NCI-H82 treated with DMSO at 0.1 percent for 48 hours (cell line): ENCODE data around the gene DCTN2.
"Not testable (repeated sequence)": the region's sequence is repeated elsewhere in the genome, so short reads cannot be mapped to it uniquely, and the experiment has no call there.

Experiments used
- DNase-seq: peaks from one replicate; lab custom pipeline; 2025; ENCODE audit not compliant: unreplicated experiment; lab: John Stamatoyannopoulos, UW

Gene DCTN2

GRCh38 chr12:57546438-57547287 lies at the start of gene DCTN2:
Gene DCTN2, minus strand, starts transcription at chr12:57547192. Its CDS starts 129 bp downstream, at chr12:57547063.
- DNase-seq, result peak; percentile 98

DNA sequence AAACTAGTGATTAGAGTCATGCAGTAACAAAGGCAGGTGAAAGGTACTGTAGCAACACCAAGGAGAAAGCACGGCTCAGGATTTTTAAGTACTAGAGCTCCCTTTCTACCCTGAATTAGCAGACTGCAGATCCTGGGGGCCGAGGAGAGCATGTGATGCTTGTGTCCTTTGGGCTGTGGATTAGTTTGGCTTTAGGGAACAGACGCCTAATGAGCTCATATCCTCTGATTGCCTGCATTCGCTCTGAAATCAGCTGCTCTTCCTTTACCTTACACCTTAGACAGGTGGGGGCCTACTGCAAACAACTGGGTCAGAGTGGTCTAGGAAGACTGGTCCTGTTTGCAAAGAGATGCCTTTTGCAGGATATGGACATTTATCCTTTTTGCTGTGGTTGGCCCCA lies 46.2 kb upstream of the DCTN2 start:
- peak; percentile 69 for DNase-seq

DNA sequence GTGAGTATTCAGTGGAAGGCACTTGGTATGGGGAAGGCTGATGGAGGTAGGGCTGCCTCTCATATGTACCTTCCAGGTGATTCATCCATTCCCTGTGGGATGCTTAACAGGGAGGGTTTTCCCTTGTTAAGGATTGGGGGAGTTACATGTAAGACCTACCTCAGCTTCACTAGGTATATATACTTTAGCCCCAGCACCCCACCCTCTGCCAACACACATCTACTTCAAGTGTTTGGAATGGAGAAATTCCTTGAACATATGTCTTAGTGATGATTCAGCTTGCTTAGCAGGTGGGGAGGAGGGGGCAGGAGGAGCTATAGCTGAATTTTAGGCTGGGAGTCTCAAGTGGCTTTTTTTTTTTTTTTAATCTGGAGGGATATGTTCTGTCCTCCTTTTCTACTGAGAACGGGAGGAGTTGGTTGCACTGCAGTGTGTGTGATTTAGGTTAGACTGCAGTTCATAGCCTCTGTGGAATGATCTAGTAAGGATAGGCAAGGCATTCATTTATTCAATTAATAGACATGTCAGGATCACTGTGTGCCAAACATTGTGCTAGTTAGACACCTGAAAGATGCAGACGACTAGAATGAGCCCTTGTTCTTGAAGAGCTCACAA lies 45.7 kb upstream of the DCTN2 start:
- no peak for DNase-seq

GRCh38 chr12:57591782-57592325 lies 44.9 kb upstream of the DCTN2 start:
- DNase-seq, result no peak

DNA sequence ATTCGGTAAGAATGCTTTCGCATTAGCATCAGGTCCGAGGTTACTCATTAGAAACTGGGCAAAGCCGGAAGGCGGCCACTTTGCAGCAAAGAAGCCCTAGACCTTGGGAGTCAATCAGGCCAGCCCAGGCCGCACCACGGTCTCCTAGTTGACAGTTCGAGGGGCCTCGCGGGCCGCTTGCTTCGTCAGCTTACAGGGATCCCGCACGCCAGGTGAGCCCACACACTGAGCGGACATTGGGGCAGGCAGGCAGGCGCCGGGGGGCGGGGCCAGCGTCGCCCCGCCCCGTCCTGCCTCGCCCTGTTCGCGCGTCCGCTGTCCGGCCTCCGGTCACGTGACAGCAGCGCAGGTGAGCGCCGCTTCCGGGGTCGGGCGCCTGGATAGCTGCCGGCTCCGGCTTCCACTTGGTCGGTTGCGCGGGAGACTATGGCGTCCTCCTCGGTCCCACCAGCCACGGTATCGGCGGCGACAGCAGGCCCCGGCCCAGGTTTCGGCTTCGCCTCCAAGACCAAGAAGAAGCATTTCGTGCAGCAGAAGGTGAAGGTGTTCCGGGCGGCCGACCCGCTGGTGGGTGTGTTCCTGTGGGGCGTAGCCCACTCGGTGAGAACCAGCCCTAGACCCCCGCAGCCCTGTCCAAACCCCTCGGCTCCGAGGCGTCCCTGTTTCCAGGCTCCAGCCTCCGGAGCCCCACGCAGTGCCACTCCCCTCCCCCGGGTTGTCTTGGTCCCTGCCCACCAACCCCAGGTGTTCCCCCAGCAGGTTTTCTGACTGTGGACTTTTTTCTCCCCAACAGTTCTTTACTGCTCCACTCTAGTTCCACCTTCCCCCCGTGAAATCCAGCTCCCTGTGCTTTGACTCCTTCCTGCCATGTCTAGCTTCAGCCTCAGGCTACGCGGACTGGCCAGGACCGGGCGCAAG lies 44.1 kb upstream of the DCTN2 start, which contains the start of gene PIP4K2C:
Gene PIP4K2C, plus strand, starts transcription at position 329 of the 918 bp plus-strand sequence. Its CDS starts 98 bp downstream, at position 427.
- DNase-seq, result peak; percentile 31

DNA sequence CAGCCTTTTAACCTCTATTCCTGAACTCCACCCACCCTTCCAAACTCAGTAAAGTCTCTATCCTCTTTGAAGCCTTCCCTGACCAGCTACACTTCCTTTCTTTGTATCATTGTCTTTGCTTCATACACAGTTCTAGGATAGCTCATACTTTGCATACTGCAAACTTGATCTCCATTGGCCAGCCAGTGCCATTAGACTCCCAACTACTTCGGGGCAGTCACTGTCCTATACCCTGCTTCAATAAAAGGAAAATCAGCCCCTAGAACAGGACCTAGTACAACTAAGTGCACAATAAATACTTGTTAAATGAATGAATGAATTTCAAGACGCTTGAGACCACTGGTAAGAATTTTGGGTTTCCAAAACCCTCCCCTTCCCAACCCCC lies 43.5 kb upstream of the DCTN2 start:
- DNase-seq, result no peak

DNA sequence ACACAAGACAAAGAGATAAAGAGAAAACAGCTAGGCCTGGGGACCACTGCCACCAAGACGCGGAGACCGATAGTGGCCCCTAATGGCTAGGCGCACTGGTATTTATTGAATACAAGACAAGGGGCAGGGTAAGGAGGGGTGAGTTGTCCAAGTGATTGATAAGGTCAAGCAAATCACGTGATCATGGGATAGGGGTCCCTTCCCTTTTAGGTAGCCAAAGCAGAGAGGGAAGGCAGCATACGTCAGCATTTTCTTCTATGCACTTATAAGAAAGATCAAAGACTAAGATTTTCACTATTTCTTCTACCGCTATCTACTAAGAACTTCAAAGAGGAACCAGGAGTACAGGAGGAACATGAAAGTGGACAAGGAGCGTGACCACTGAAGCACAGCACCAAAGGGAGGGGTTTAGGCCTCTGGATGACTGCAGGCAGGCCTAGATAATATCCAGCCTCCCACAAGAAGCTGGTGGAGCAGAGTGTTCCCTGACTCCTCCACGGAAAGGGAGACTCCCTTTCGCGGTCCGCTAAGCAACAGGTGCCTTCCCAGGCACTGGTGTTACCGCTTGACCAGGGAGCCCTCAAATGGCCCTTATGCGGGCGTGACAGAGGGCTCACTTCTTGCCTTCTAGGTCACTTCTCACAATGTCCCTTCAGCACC lies 42.1 kb upstream of the DCTN2 start:
- not testable (repeated sequence) for DNase-seq

GRCh38 chr12:57586832-57587429 lies 39.9 kb upstream of the DCTN2 start:
- no peak for DNase-seq

GRCh38 chr12:57586128-57586527 lies 39.1 kb upstream of the DCTN2 start:
- DNase-seq, result no peak

- no peak for DNase-seq
Measured at GRCh38 chr12:57585156-57585555, 38.2 kb upstream of the DCTN2 start.

DNA sequence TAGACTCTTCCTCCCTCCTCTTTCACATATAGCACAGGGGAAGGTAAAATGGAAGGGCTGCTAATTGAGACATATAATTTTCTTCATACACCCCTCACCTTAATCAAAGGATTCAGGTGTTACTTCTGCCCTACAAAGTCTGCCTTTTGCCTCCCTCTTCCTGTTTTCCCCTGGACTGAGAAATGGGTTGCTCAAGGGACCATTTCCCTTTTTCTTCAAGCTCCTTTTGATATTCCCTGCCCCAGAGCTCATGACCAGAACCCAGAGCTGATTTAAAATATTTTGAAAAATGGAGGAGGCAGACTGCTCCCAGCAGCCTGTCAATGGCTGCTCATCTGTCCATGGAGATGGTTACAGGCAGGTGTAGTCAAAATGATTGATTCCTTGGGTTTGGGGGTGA lies 37.7 kb upstream of the DCTN2 start:
- no peak for DNase-seq

DNA sequence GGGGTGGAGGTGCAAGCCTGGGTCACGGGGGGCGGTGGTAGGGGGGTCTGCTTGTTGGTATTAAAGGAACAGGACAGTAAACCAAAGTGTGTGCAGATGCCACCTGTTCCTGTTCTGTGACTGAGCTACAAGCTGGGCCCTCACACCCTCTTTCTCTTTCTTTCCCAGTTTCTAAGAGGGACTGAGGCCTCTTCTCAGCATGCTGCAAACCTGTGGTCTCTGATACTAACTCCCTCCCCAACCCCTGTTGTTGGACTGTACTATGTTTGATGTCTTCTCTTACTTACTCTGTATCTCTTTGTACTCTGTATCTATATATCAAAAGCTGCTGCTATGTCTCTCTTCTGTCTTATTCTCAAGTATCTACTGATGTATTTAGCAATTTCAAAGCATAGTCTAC lies 37.1 kb upstream of the DCTN2 start:
- no peak for DNase-seq

DNA sequence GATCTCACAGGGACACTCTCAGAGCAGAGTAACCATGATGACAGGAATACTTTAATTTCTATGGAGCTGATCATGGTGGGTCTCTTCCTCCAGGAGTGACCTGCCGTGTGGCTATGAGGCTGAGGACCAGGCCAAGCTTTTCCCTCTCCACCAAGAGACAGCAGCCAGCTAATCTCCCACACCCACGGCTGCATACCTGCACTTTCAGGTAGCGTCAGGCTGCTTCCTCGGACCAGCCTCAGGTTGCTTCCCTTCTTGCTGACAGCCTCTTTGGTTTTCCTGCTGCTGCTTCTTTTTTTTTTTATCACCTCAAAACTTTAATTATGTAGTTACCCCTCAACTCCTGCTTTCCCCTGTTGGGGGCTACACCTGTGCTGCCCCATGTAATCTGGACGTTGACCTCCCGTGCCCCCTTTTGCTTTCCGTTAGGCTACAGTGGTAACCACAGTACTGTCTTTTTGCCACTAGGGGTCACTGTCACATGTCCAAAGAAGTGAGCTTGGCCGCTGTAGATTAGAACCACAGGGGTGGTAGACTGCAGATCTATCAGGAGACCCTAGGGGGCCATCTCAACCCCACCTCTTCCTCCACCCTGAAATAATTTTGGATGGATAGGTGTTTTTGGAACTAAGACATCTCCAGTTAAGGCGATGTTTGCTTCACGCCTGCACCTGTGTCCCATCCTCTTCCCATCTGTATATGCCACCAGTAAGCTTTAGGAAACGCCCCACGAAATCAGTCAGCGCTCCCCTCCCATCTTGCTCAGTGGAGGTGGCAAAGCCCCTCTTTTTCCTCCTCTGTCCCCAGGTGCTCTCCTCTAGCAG lies 36.2 kb upstream of the DCTN2 start:
- peak; percentile 60 for DNase-seq

DNA sequence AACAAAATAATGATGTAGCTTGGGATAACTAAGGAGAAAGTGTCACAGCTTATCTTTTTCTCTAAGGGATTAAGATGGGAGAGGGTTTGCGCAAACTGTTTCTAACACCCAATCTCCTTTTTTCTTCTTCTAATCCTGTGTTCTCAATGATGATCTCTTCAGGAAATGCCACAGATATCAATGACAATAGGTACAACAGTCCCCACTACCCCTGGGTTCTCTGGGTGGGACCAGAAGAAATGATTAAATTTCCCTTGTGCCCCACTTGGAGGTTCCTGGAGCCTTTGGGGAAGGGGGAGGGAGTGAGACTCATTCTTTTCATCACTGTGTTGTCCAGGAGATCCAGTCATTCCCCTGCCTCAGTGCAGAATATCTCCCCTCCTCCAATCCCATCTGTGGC lies 35.4 kb upstream of the DCTN2 start:
- DNase-seq, result no peak

DNA sequence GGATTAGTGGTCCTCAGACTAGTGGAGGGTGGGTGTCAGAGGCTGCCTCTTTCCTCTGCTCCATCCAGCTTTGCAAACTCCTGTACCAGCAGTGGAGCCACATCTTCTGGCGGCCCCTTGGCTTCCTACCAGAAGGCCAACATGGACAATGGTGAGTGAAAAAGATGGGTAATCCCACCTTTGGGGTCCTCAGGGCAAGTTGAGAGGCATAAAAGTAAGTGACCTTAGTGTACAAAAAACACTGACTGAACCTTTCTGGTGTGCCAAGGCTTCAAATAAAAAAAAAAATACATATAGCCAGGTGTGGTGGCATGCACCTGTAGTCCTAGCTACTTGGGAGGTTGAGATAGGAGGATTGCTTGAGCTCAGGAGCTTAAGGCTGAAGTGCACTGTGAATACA lies 34.8 kb upstream of the DCTN2 start:
- DNase-seq, result no peak

DNA sequence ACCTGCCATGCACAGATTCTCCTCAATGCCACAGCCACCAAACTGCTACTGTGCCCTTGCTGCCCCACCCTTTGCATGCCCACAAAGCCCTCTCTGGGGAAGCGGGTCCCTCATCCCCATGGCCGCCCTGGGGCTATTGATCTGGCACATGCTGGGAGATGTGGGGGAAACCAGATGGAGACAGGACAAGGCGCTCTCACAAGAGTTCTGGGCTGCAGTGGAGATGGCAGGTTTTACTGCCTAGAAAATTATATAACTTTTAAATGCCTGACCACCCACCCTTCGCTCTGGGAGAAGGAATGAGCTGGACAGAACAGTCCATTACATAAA lies 33.4 kb upstream of the DCTN2 start:
- no peak for DNase-seq

- DNase-seq, result no peak
Measured at GRCh38 chr12:57579677-57580465, 32.9 kb upstream of the DCTN2 start.

DNA sequence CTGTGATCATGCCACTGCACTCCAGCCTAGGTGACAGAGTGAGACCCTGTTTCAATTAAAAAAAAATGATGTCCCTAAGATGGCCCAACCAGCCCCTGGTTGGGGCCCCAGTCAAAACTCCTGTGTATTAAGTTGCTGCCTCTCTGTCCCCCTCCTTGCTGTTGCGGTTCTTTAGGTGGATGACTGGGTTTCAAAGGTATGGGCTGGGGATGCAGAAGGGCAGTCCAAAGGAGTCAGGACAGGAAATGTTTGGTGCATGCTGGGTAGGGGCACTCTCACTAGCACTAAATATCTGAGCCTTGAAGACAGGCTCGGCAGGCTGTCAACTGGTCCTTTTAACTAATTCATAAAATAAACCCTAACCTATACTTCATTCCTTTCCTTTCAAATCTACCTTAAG lies 32.0 kb upstream of the DCTN2 start:
- no peak for DNase-seq
